GM21526 (cell line): Measurements from ENCODE around the gene SUPT3H.

Experiments used
- ATAC-seq: cut with Tn5 transposase; IDR thresholded peaks from one replicate; pipeline ENCODE4 v1.9.1; 2021; ENCODE audit warnings: moderate library complexity; ENCODE audit not compliant: unreplicated experiment, low FRiP score

The SUPT3H gene

DNA sequence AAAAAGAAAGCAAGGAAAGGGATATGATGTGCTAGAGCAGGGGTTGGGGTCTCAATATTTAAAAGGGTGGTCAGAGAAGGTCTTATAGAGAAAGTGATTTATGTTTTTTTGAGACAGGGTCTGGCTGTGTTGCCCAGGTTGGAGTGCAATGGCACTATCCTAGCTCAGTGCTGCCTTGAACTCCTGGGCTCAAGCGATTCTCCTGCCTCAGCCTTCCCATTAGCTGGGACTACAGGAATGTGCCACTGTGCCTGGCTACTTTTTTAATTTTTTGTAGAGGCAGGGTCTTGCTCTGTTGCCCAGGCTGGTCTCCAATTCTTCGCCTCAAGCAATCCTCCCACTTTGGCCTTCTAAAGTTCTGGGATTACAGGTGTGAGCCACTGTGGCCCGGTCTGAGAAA lies 557.0 kb downstream of the SUPT3H start:
- no peak for ATAC-seq

DNA sequence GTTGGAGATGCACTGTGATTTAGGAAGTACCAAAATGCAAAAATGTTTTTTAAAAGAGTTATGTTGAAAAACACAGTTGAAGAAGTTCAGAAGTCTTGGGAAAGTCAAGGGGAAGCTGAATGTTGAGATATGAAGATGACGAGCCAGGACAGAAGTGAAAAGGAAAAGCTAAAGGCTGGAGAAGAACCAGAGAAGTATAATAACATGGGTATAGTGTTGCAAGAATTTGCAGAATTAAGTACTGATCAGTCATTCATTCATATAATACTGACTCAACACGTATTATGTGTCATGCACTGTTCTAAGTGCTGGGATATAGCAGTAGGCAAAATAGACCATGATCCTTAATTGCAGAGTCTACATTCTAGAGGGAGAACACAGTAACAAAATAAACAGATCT lies 557.4 kb downstream of the SUPT3H start:
- ATAC-seq: no peak

DNA sequence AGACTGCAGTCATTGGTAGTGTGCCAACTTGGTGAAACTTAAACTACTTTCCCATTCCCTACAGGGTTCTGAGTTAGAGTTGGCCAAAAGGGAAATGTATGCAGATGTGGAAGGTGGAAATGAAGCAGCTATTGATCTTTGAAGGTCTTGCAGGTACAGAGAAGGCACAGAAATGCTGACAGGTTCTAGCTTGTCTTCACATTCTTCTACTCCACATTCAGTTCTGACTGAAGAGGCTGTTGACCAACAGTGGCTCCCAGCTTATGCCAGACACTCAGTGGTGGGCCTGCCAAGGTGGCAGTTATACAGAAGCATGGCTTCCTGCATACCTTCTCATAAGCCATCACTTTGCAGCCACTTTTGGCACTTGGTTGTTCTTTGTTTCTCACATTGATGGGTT lies 566.3 kb downstream of the SUPT3H start:
- ATAC-seq: no peak

DNA sequence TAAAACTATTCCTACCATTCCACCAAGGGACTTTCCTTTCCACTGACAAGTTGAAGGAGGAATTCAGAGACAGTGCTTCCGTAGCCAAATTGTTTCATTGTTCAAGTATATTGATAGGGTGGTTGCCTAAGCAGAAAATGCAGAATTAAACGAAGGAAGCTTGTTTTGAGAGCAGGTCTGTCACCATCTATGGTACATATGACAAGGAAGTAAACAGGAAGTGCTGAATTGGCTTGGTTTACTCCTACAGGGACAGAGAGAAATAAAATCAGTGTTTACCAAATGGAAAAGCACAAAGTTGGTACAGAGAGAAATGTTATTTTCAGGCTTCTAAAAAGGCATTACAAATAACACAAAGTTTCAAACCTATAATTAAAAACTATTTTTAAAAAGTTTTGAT lies 568.5 kb downstream of the SUPT3H start:
- no peak for ATAC-seq

- ATAC-seq: no peak
Measured at GRCh38 chr6:44808148-44808547, 569.6 kb downstream of the SUPT3H start.

DNA sequence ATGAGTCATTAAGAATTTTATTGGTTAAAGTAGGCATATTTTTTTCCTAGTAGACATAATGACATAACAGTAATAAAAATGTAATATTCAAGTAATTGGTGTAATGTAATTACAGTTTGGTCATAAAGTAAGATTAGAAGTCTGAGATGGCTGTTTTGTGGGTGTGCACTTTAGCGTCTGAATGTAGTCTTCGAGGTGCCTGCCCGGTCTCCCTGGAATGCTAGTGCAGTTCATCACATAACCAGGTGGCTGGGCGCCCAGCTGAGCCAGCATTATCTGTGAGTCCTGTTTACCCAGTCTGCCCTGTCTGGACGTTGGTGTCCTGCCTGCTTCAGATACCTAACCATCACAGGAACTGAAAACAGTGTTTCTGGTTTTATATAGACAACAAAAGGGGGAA lies 571.1 kb downstream of the SUPT3H start:
- ATAC-seq: no peak

- no peak for ATAC-seq
Measured at GRCh38 chr6:44805238-44805846, 572.4 kb downstream of the SUPT3H start.

DNA sequence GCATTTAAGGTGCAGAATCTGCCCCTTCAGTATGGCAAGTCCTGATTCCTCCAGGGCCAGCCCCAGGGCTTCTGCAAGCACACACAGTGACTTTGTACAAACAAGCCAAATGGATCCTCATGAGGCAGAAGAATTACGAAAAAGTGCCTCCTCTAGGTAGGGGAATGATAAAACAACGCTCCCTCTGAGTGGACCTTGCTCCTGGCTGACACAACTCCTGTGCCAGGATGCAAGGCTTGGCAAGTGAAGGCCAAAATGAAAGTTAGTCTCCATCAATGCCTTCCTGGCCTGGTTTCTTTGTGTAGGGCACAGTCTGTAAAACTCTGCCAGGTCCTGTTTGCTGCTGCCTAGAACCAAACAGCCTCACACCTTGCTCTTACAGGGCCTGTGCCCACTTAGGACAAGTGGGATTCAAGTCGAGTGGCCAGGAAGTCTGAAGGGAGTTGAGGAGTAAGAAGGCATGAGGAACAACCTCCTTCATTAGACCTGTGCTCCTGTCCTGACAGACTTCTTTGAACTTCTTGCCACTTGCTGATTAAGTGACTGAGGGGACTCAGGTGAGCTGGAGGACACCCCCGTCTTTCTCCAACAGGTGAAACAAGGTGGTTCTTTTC lies 573.1 kb downstream of the SUPT3H start:
- no peak for ATAC-seq

DNA sequence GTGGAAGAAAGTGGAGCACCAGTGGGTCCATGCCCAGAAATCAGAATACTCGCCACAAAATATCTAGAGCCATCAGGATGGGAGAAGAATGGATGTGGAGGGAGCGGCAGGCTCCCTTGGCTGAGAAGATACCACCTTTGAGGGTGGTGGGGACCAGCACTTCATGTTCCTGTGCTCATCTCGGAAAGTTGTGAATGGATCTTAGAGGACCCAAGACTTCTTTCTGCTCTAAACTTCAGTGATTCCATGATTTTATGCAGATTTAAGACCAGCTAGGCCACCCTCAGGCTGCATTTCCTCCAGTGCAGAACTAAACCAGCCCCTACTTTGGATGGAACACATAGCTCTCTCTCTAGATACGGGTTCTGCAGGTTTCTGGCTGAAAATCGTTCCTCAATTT lies 573.7 kb downstream of the SUPT3H start:
- no peak for ATAC-seq

DNA sequence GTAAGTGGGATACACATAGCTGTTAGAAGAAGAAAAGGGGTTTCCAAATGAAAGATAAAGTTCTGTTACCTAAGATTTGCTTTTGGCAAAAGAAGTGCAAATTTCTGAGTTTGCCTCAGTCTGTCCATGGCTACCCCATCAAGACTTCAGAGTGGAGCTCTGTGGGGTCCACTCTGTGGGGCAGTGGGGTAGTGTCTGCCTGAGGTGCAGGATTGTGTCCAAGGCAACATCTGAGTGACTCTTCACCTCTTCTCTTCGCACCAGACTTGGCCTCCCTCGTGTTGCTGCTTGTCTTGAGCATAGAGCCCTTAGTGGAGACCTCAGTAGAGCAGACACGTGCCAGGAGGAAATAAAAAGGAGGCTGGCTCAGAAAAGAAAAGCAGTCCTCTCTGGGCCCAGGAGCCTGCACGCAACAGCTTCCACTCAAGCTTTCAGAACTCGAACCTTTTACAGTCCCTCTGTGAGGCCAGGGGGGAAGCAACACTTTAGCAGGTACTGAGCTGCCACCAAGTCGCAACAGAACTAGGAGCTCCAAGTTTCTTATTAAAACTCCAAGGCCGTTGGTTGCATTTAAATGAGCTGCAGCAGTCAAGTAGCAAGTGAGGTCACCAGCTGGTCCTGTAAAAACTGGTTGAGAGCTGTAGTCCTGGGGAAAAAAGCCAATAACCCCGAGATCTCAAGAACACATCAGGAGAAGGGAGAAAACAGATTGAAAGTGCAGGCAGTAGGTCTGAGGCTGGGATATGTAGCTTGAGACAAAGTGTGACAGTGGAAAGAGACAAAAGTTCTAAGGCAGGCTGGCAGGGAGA lies 576.7 kb downstream of the SUPT3H start:
- ATAC-seq: no peak

GRCh38 chr6:44800171-44800783 lies 577.5 kb downstream of the SUPT3H start:
- ATAC-seq: no peak

GRCh38 chr6:44797746-44798145 lies 580.0 kb downstream of the SUPT3H start:
- ATAC-seq: no peak

- no peak for ATAC-seq
Measured at GRCh38 chr6:44795326-44795725, 582.4 kb downstream of the SUPT3H start.

DNA sequence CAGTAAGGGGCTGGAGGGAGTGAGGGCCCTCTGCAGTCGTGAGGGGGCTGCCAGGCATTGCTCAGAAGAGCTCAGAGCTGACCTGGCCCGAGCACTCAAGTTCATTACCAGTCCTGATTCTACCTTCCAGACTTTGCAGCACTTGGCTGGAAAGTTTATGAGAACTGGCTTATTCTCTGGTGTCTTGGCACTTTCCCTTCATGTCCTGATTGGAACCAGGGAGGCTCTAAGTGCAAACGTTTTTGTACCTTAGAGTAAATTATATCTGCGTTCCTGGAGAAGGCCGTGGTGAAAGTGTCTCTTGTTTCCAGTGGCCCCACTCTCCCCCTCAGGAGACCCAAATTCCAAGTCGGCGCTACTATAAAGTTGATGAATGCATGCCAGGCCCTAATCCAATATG lies 587.9 kb downstream of the SUPT3H start:
- ATAC-seq: no peak

DNA sequence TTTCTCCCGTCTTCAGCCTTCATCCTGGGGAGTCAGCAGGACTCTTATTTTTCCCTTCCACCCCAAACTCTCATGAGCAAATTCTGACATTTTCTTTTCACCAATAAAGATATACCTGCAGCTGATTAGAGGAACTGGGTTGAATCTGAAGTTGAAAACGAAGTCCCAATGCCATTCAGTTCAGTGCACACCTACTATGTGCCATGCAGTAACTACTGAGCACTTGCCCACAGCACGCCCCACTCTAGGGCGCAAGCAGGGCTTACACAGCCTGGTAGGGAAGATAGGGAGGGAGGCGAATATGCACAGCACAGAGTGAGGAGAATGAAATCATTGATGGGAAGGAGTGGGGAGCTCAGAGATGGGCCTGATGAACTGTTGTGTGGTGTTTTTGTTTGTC lies 588.7 kb downstream of the SUPT3H start:
- ATAC-seq: no peak

DNA sequence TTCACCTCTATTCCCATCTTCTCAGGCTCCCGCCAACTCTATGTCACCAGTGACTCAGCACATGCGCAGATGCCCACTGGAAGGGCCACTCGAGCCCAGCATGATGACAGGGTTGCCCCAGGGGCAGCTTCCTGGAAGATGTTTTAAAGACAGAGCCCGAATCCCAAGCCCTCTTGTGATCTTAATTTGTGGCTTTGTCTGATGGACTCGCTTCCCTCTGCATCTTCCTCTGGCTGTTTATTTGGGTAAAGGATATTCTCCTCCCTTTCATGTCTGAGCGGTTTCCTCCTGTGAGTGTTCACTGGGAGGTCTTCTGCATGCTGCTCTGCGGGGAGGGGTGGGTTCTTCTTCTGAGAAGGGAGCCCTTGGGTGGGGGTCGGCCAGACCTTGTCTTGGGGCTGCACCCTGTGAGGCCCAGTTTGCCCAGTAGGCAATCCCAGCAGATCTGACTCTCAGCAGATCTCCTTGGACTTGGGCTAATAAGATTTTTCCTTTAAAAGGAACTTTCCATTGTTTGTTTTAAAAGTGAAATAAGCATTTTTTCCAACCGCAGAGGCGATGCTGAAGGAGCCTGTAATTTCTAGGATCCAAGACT lies 589.2 kb downstream of the SUPT3H start:
- no peak for ATAC-seq

GRCh38 chr6:44787254-44787834 lies 590.4 kb downstream of the SUPT3H start:
- no peak for ATAC-seq

DNA sequence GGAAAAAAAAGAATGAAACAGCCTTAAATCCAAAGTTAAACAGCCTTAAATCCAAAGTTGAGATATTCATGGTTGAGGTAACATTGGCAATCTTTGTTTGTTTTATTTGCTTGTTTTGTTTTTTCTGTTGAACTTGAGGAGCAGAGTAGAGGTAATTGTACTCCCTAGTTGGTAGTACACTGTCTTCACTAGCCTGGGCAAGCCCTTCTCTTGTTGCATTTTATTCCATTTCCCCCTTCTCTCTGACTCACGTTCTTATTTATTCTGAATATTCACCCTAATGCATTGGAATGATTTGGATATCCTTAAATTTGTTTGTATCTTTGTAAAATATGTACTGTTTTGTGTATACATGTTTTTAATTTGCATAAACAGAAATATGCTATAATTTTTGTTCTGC lies 592.6 kb downstream of the SUPT3H start:
- no peak for ATAC-seq

DNA sequence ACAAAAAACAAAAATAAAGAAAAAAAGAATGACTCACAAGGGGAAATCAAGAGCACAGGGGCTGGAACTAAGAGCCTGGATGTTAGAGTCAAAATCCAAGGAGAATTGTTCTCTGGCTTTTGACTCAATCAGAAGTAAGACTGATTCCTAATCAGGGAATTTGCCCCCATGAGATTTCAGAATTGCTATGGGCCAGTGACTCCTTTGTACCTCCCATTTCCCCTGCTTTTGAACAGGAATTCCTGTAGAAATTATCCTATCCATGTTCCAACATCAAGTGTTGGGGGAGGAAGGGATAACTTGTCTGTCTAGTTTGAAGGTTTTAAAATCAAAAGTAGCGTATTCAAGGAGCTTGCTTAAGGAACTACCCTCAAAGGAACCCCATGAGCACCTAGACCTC lies 593.5 kb downstream of the SUPT3H start:
- no peak for ATAC-seq

- no peak for ATAC-seq
Measured at GRCh38 chr6:44782892-44783291, 594.8 kb downstream of the SUPT3H start.
